Measurements from ENCODE around the gene MEF2B. TPM values are rescaled to one million over a fixed set of nuclear protein-coding genes. Genes with fewer than 3 reads are reported as not detected.

Gene MEF2B
- total RNA-seq, 4 donors from 2014 or later, result 0.49 to 2.2 (median 0.84) TPM; not detected in 1

- TF ChIP-seq CTCF (IDR thresholded peaks at IDR 0.05) (peak in 1 of 3 donors; percentile 48), POLR2A (IDR thresholded peaks at IDR 0.05) (no peak)
- 94 to 98% methylated on average over 23 to 24 of the region's 24 CpGs for WGBS, 2 donors
- no peak for DNase-seq (ENCODE audit: low spot score in 2 of 2)
- no peak overlapping the region for H3K4me3 ChIP-seq (ENCODE audit: low read depth, poor library complexity, severe bottlenecking)
- intact Hi-C loops (cut with DNase I; ENCODE audit: low total_unique reads), result no loop called here
Observed at GRCh38 chr19:19096641-19097627, 73.1 kb downstream of the MEF2B start.

GRCh38 chr19:19095691-19096090 lies 74.4 kb downstream of the MEF2B start:
- H3K4me3 ChIP-seq (ENCODE audit: low read depth, poor library complexity, severe bottlenecking), result no peak overlapping the region
- no peak for DNase-seq (ENCODE audit: low spot score in 2 of 2)
- TF ChIP-seq CTCF (IDR thresholded peaks at IDR 0.05), result no peak
- TF ChIP-seq POLR2A (IDR thresholded peaks at IDR 0.05), result no peak
- intact Hi-C loops (cut with DNase I; ENCODE audit: low total_unique reads), result no loop called here
- 85 to 86% methylated on average over 11 of the region's 11 CpGs for WGBS, 2 donors

Other genes starting within 250 kb of the MEF2B start
- 10 to 100 TPM; 32.3 to 49.5 (median 37.2) TPM for gene HOMER3, start 229.0 kb downstream of the MEF2B start, total RNA-seq
- gene SUGP2, start 136.7 kb downstream of the MEF2B start, total RNA-seq, result 10 to 100 TPM; 16.2 to 29.8 (median 20.8) TPM
- 10 to 100 TPM; 11.3 to 41.0 (median 21.9) TPM for gene ARMC6, start 136.7 kb downstream of the MEF2B start, total RNA-seq
- 10 to 100 TPM in 1 of 4 donors, 1 to 10 TPM in 3; 4.6 to 13.9 (median 7.4) TPM for gene SLC25A42, start 106.3 kb downstream of the MEF2B start, total RNA-seq
- gene TMEM161A, start 31.8 kb downstream of the MEF2B start, total RNA-seq, result 10 to 100 TPM; 25.7 to 30.1 (median 27.9) TPM
- 10 to 100 TPM in 2 of 4 donors, 1 to 10 TPM in 2; 4.4 to 15.2 (median 10.9) TPM for gene BORCS8, start 21.9 kb upstream of the MEF2B start, total RNA-seq
- gene RFXANK, start 22.0 kb upstream of the MEF2B start, total RNA-seq, result 10 to 100 TPM; 40.1 to 59.0 (median 48.8) TPM
- gene NR2C2AP, start 33.2 kb upstream of the MEF2B start, total RNA-seq, result 10 to 100 TPM; 13.7 to 24.2 (median 22.5) TPM
- not detected for gene NCAN, start 41.7 kb upstream of the MEF2B start, total RNA-seq
- under 1 TPM in 1 of 4 donors, not detected in 3; 0.20 TPM for gene TM6SF2, start 103.0 kb upstream of the MEF2B start, total RNA-seq
- 10 to 100 TPM; 16.1 to 40.2 (median 39.0) TPM for gene SUGP1, start 150.2 kb upstream of the MEF2B start, total RNA-seq
- gene MAU2, start 150.6 kb upstream of the MEF2B start, total RNA-seq, result 100 to 1,000 TPM in 1 of 4 donors, 10 to 100 TPM in 3; 57.5 to 100 (median 69.8) TPM
- gene GATAD2A, start 235.4 kb upstream of the MEF2B start, total RNA-seq, result 100 to 1,000 TPM in 1 of 4 donors, 10 to 100 TPM in 3; 73.8 to 128 (median 87.7) TPM

All from lower leg skin (tissue), 4 donors.